ENCODE data around the gene SPRED3.

SPRED3 gene

DNA sequence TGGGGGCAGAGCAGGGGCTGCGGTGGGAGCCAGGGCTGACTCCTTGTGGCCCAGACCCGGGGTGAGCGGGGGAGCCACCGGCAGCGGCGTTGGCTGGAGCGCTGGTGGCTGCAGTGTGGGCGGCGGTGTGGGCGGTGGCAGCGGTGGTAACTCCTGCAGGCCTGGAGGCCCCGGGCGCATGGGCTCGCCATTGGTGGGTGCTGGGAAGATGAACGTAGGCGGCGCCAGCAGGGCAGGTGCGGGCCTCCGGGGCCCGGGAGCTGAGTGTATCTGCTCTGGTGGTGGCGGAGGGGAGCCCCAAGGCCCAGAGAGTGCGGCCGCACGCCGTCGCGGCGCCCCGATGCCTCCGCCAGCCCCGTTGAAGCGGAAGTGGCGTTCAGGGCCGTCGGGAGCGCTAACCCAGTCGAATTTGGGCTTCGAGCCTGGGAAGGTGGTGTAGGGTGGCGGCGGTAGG, 2.7 kb upstream of the SPRED3 start:
- H3K9ac ChIP-seq, result no peak overlapping the region
- H3K27me3 ChIP-seq, result peaks cover 44 to 81% (median 77%) of the 10 kb centered on the region in 11 experiments
- H3K4me1 ChIP-seq, result peaks cover 29 to 49% (median 36%) of the 10 kb centered on the region in 10 experiments
- peak overlapping the region in 3 of 10 experiments; percentile 63 to 68 (median 64); a peak in 1 of 20 replicates for H3K4me3 ChIP-seq
- H4K20me1 ChIP-seq, result peaks cover 55 to 84% (median 75%) of the 10 kb centered on the region in 11 experiments; a peak in 21 of 22 replicates
- H3K4me2 ChIP-seq, result peak overlapping the region; percentile 77 to 95 (median 92)
- TF ChIP-seq Cebpa-rat (IDR thresholded peaks at IDR 0.05), result no peak
- H3K9me3 ChIP-seq (replicated peaks in 1 of 11), result no peaks in the 10 kb centered on the region
- H3K27ac ChIP-seq, result no peak overlapping the region
- peaks cover 37 to 58% (median 56%) of the 10 kb centered on the region in 11 experiments for H3K36me3 ChIP-seq

DNA sequence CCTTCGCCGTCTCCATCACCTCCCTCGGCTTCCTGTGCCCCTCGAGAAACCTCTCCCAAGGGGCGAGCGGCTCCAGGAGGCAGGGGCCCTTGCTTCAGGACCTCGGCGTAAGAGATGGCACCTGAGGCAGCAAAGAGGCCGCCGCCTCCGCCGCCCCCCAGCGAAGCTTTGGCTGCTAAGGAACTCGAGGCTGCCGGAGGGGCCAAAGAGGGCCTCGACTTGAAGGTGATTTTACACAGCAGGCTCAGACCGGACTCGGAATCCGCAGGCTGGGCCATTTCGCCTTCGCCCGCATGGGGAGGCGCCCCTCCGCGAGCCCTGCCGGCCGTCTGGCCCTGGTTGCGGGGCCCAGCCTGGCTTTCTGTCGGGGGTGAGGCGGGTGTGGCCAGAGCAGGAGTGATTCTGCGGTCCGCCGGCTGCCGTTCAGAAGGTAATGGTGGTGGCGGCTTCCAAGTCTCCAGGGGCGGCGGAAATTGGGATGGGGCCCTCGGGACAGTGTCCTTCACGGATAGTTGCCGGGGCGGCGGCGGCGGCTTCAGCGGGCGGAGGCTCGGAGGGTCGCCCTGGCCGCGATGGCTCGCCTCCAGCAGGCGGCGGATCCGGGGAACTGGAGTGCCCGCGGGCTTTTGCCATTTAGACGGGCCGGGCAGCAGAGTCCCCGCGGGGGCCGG, 2.1 kb upstream of the SPRED3 start:
- TF ChIP-seq Cebpa-rat (IDR thresholded peaks at IDR 0.05), result no peak
- Histone ChIP-seq H3K4me2 (peak overlapping the region; percentile 77 to 95 (median 92)), H4K20me1 (peaks cover 49 to 79% (median 69%) of the 10 kb centered on the region in 11 experiments; a peak in 21 of 22 replicates)

DNA sequence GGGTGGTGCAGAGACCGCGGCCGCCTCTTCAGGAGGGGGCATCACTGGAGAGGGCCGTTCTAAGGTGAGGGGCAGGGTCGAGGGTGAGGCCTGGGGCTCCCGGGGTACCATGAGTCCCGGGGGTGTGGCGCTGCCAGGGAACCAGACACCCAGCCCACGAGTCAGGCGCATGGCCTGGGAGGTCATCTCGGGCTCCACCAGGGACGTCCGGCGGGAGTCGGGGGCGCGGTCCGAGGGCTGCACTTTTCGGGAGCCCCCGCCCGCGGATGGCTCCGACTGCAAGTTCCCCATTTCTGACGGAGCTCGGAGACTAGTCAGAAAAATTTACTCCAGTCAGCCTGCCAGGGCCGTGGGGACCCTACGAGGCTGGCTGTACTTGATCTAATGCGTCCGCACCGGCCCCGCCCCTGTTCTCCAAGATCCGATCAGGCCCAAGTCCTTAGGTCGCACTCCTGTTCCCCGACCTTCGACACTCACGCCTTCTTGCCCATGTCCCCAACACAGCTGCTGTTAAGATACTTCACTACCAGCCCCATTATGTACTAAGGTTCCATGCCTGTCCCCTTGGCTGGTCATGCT, 1.4 kb upstream of the SPRED3 start:
- Histone ChIP-seq H3K4me1 (peaks cover 29 to 49% (median 36%) of the 10 kb centered on the region in 10 experiments), H4K20me1 (peaks cover 47 to 79% (median 65%) of the 10 kb centered on the region in 11 experiments; a peak in 21 of 22 replicates), H3K9ac (peak overlapping the region in 10 of 11 experiments; percentile 29 to 67 (median 62); a peak in 20 of 22 replicates), H3K9me3 (replicated peaks in 1 of 11) (no peaks in the 10 kb centered on the region), H3K4me2 (peak overlapping the region; percentile 77 to 95 (median 92)), H3K27me3 (peaks cover 56 to 93% (median 89%) of the 10 kb centered on the region in 11 experiments), H3K36me3 (peaks cover 25 to 46% (median 44%) of the 10 kb centered on the region in 11 experiments), H3K27ac (peak overlapping the region in 3 of 11 experiments; percentile 44 to 61 (median 47); a peak in 6 of 22 replicates), H3K4me3 (peak overlapping the region; percentile 57 to 68 (median 61))
- no peak for TF ChIP-seq Cebpa-rat (IDR thresholded peaks at IDR 0.05)

More for the DNA sequence above, 2.1 kb upstream of the SPRED3 start:
- peak overlapping the region in 10 of 11 experiments; percentile 29 to 67 (median 62); a peak in 14 of 22 replicates for H3K9ac ChIP-seq
- H3K4me1 ChIP-seq, result peaks cover 29 to 49% (median 36%) of the 10 kb centered on the region in 10 experiments
- peaks cover 31 to 52% (median 50%) of the 10 kb centered on the region in 11 experiments for H3K36me3 ChIP-seq
- no peaks in the 10 kb centered on the region for H3K9me3 ChIP-seq (replicated peaks in 1 of 11)
- peak overlapping the region; percentile 57 to 68 (median 61); a peak in 17 of 20 replicates for H3K4me3 ChIP-seq
- no peak overlapping the region for H3K27ac ChIP-seq
- H3K27me3 ChIP-seq, result peaks cover 50 to 87% (median 83%) of the 10 kb centered on the region in 11 experiments

DNA sequence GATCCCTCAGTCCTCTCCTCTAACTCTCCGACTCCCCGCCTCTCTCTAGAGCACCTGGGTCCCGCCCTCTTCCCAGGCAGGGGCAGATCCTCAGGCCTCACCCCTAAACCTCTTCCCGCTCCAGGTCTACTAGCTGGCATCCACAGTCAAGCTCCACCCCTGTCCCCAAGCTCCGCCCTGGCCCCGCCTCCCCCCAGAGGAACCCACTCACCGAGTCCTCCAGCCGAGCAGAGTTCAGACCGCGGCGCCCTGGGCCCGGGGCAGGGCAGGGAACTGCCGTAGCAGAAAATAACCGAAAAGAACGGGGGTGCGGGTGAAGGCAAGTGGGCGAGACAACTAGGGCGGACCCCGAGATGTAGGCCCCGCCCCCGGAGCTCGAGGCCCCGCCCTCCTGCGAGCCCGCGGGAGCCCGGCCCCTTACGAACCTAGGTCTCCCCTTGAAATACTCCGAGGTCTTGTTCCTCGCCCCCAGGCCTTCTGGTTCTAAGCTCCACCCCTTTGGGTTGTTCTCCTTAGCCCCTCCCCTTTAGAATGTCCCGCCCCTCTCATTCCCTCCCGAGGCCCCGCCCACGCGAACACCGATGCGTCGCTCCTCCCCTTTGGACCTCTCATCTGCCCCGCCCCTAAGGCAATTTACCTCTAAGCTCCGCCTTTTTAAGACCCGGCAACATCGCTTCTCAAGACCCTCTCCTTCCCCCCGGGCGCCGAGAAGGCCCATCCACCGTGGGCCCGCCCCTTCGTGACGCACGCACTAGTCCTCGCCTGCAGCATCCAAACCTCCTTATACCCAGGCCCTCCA, 748 bp upstream of the SPRED3 start, which contains the start of gene GGN:
Gene GGN, minus strand, starts transcription at position 485 of the 799 bp plus-strand sequence. CDS start 773 bp downstream, outside the sequence.
- H3K9me3 ChIP-seq (replicated peaks in 1 of 11), result no peaks in the 10 kb centered on the region
- H4K20me1 ChIP-seq, result peaks cover 44 to 75% (median 59%) of the 10 kb centered on the region in 11 experiments; a peak in 21 of 22 replicates
- H3K9ac ChIP-seq, result peak within 1 kb of the TSS in 10 of 11 experiments; percentile 29 to 75 (median 62); a peak in 21 of 22 replicates
- H3K27ac ChIP-seq, result peak within 1 kb of the TSS in 4 of 11 experiments; percentile 44 to 62 (median 48); a peak in 10 of 22 replicates
- H3K4me3 ChIP-seq, result peak within 1 kb of the TSS; percentile 57 to 68 (median 61)
- H3K36me3 ChIP-seq, result peaks cover 18 to 39% (median 37%) of the 10 kb centered on the region in 11 experiments
- TF ChIP-seq Cebpa-rat (IDR thresholded peaks at IDR 0.05), result no peak
- peaks cover 29 to 49% (median 36%) of the 10 kb centered on the region in 10 experiments for H3K4me1 ChIP-seq
- H3K27me3 ChIP-seq, result peaks cover 63 to 100% (median 96%) of the 10 kb centered on the region in 11 experiments
- H3K4me2 ChIP-seq, result peak within 1 kb of the TSS; percentile 77 to 95 (median 92)

DNA sequence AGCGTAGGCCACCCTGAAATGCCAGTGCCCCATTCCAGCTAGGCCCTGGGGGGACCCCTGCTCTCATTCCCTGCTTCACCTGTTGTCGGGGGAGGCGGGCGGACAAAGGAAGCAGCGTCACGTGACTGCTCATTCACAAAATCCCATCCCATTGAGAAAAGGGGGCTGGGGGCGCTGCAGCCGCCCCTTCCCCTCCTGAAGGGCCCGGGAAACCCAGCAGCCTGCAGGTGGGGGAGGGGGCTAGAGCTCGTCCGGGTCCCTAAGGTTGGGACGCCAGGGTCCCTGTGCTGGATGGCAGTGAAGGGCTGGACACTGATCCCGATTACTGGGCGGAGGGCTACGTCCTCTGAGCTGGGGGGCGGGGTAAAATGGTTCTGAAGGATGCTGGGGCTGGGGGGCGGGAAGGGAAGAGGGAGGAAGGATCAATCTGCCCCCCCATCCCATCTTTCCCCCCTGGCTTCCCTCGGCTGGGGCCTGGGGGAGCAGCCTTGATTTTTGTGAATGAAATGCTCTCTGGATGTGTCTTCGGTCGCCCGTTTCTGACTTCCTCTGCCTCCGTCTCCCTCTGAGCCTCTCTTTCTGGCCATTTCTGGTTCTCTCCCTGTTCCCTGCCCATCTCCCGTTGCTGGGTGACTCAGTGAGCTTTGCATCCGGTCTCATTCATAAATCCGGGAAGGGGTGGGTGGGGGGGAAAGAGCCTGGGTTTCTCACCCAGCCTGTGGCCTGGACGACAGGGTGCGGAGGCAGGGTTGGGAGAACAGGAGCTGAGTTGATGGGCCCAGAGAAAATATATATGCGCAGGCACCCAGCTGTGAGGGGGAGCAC, 816 bp downstream of the SPRED3 start:
- no peak for TF ChIP-seq Cebpa-rat (IDR thresholded peaks at IDR 0.05)
- H4K20me1 ChIP-seq, result peaks cover 28 to 63% (median 45%) of the 10 kb centered on the region in 11 experiments; a peak in 21 of 22 replicates
- H3K4me3 ChIP-seq, result peak overlapping the region; percentile 33 to 68 (median 61); a peak in 17 of 20 replicates
- H3K4me1 ChIP-seq, result peaks cover 29 to 49% (median 36%) of the 10 kb centered on the region in 10 experiments
- peak overlapping the region; percentile 77 to 95 (median 92) for H3K4me2 ChIP-seq
- H3K9me3 ChIP-seq (replicated peaks in 1 of 11), result peaks cover 0 to under 1% (median 0%) of the 10 kb centered on the region in 11 experiments; a peak in 3 of 22 replicates
- H3K27me3 ChIP-seq, result peaks cover 78 to 100% (median 100%) of the 10 kb centered on the region in 11 experiments
- H3K9ac ChIP-seq, result peak overlapping the region in 7 of 11 experiments; percentile 35 to 75 (median 56); a peak in 11 of 22 replicates
- peak overlapping the region in 2 of 11 experiments; percentile 22 to 62; a peak in 3 of 22 replicates for H3K27ac ChIP-seq
- peaks cover 9 to 24% (median 21%) of the 10 kb centered on the region in 11 experiments; a peak in 21 of 22 replicates for H3K36me3 ChIP-seq

DNA sequence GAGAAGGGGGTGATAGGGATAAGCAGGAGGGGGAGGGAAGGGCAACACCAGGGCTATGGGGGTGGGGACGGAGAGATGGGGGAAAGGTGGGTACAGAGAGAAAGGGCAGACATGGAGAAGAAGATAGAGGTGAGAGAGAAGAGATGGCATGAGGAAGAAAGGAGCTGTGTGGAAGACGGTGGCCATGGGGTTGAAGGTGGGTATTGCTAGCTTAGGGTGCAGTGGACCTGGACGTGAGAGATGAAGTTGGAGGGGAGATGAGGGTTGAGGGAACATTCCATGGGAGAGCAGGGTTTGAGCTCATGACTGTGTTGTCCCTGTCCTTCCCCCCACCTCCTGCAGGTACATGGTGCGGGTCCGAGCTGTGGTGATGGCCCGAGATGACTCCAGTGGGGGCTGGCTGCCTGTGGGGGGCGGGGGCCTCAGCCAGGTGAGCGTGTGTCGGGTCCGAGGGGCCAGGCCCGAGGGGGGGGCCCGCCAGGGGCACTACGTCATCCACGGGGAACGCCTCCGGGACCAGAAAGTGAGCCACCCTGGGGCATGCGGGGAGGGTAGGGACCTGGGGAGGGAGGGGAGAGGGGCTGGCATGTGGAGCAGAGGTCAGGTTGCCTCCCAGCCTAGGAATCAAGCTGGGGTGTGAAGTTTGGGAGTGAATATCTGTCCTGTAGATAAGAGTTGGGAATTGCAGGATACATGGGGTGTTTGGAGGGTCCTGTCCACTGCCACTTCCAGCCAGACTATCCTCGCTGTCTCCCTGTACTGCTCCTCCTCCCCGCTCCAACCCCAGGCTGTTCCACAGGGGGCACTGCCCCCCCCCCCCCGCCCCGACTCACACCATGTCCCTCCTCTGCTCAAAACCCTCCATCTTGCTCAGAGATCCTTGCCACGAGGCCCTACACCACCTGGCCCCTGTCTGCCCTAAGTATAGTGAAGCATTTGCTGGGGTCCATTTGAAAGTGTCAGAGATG, 1.7 kb downstream of the SPRED3 start:
- Histone ChIP-seq H3K27ac (no peak overlapping the region), H3K36me3 (peaks cover 6 to 14% (median 12%) of the 10 kb centered on the region in 11 experiments; a peak in 19 of 22 replicates), H3K9me3 (replicated peaks in 1 of 11) (peaks cover 0 to 9% (median 0%) of the 10 kb centered on the region in 11 experiments; a peak in 10 of 22 replicates), H3K4me2 (peak overlapping the region in 3 of 11 experiments; percentile 18 to 35 (median 25); a peak in 3 of 22 replicates), H3K9ac (no peak overlapping the region), H3K4me3 (no peak overlapping the region), H4K20me1 (peaks cover 19 to 58% (median 36%) of the 10 kb centered on the region in 11 experiments; a peak in 21 of 22 replicates), H3K27me3 (peaks cover 78 to 100% (median 100%) of the 10 kb centered on the region in 11 experiments), H3K4me1 (peaks cover 29 to 41% (median 33%) of the 10 kb centered on the region in 10 experiments)
- TF ChIP-seq Cebpa-rat (IDR thresholded peaks at IDR 0.05), result no peak
